Right lobe of liver (tissue), 6 donors: ENCODE data around the gene DOCK10. TPM values are rescaled to one million over a fixed set of nuclear protein-coding genes. Genes with fewer than 3 reads are reported as not detected.

Experiments used
- ATAC-seq, 4 donors: fragments of 200-7000 bp; cut with Tn5 transposase; one replicate each; pipeline ENCODE4 v1.9.1; 2020; ENCODE audit warnings: mild to moderate bottlenecking in 4 of 4, moderate library complexity in 4 of 4
- DNase-seq, 3 donors: peaks; one replicate each; pipeline ENCODE4 v3.0.0-alpha.2; 2020
- H3K27ac ChIP-seq, 3 donors: fragments of 200-600 bp; one replicate each; pipeline ENCODE4 v1.8.0; 2022
- H3K27me3 ChIP-seq, 2 donors: fragments of 200-600 bp; one replicate each; pipeline ENCODE4 v1.8.0; 2022
- H3K36me3 ChIP-seq, 4 donors: fragments of 200-600 bp; sonication (generic) in 1 of 4; one replicate each; pipeline versions ENCODE4 v1.5.1 to v1.8.0; 2017 to 2022; ENCODE audit warnings: control low read depth in 1 of 4
- H3K4me1 ChIP-seq, 4 donors: fragments of 200-600 bp; sonication (generic) in 1 of 4; one replicate each; pipeline versions ENCODE4 v1.5.1 to v1.8.0; 2017 to 2022; ENCODE audit warnings: control low read depth in 1 of 4
- H3K4me3 ChIP-seq, 3 donors: fragments of 200-600 bp; one replicate each; pipeline ENCODE4 v1.8.0; 2022
- H3K9me3 ChIP-seq, 4 donors: fragments of 200-600 bp; sonication (generic) in 1 of 4; one replicate each; pipeline versions ENCODE4 v1.5.1 to v1.8.0; 2017 to 2022; ENCODE audit warnings: control low read depth in 1 of 4
- POLR2A ChIP-seq: fragments of 450-650 bp; IDR thresholded peaks from one replicate; pipeline ENCODE4 v1.6.1; 2017; ENCODE audit warnings: antibody characterized with exemption, mild to moderate bottlenecking
- WGBS: methylation state at CpG from one replicate; pipeline ENCODE4 v1.1.6; 2018; ENCODE audit warnings: low coverage, low lambda C conversion rate; ENCODE audit not compliant: insufficient coverage; ENCODE audit errors: missing lambda C conversion rate; 5-methylcytosine and 5-hydroxymethylcytosine counted together
- intact Hi-C, 2 donors: fragments of 100-400 bp; cut with DNase I; formaldehyde crosslinking; loops; one replicate each; pipeline versions ENCODE4 v1.11.2 to v1.14.1; 2022
- total RNA-seq, 6 experiments: library from RNA; depleted of rRNA in 2 of 6; stranded (reverse); fragments of >200 nt in 2 of 6; fragmentation: NEBNext Ultra II Directional in 3 of 6; extraction: Animal tissue kit (Norgen Biotek cat#: 25700) in 3 of 6; gene quantifications; one replicate each; pipeline versions ENCODE4 v1.1.0 to v1.2.4, GENCODE V29; 2016 to 2023
- TF ChIP-seq, protein P1 (sequence below), 4 donors: fragments of 200-600 bp in 3 of 4; fragments of 450-650 bp in 1 of 4; IDR thresholded peaks; one replicate each; pipeline versions ENCODE4 v1.5.1 to v1.8.0; 2016 to 2022; ENCODE audit warnings: antibody characterized with exemption in 4 of 4, mild to moderate bottlenecking in 2 of 4
- donor health status: DM: no; HTN: yes; CAD: no.
- donor health status: DM: no; HTN: no; CAD: no.
- donor health status: DM: no; HTN: no; CAD: no.
- donor health status: DM: no; HTN: yes; CAD: no.
- donor health status: DM: no; HTN: yes; CAD: no.

The DOCK10 gene
- total RNA-seq, 6 experiments from 2014 or later: 5.1 to 10.2 (median 7.1) TPM

- DNase-seq: no peak
- H3K4me1 ChIP-seq: peaks cover 0 to 8% (median 0%) of the 10 kb centered on the region in 4 donors
- H3K27me3 ChIP-seq: no peaks in the 10 kb centered on the region
- no peaks in the 10 kb centered on the region for H3K36me3 ChIP-seq
- no peaks in the 10 kb centered on the region for H3K9me3 ChIP-seq
- no peak overlapping the region for H3K27ac ChIP-seq
- TF ChIP-seq POLR2A: no peak
- TF ChIP-seq, protein P1, sequence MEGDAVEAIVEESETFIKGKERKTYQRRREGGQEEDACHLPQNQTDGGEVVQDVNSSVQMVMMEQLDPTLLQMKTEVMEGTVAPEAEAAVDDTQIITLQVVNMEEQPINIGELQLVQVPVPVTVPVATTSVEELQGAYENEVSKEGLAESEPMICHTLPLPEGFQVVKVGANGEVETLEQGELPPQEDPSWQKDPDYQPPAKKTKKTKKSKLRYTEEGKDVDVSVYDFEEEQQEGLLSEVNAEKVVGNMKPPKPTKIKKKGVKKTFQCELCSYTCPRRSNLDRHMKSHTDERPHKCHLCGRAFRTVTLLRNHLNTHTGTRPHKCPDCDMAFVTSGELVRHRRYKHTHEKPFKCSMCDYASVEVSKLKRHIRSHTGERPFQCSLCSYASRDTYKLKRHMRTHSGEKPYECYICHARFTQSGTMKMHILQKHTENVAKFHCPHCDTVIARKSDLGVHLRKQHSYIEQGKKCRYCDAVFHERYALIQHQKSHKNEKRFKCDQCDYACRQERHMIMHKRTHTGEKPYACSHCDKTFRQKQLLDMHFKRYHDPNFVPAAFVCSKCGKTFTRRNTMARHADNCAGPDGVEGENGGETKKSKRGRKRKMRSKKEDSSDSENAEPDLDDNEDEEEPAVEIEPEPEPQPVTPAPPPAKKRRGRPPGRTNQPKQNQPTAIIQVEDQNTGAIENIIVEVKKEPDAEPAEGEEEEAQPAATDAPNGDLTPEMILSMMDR (IDR thresholded peaks at IDR 0.05): no peak
- no peak overlapping the region for H3K4me3 ChIP-seq
- ATAC-seq: no peak
- intact Hi-C loops: no loop called here
- WGBS: 65% methylated on average over 2 of the region's 2 CpGs
Observed at GRCh38 chr2:224908818-224909217, 133.4 kb downstream of the DOCK10 start.

DNA sequence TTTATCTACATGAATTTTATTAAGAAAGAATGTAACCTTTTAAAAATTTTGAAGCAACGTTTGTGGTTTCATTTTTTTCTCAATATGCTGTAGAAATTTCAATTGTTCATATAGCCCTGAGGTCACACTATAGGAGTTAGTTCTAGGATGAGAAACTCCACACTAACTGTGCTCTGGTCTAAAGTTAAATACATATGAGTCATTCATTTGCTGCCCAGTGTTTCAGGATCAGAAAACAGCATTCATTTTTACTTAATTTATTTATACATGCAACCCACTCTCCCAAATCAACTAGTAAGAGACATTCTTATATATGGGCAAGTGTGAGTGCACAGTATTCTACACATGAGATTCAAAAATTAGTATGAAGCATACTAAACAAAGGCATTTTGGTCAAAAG is 137.9 kb downstream of the DOCK10 start:
- Histone ChIP-seq H3K4me1 (peaks cover 0 to 6% (median 0%) of the 10 kb centered on the region in 4 donors), H3K27me3 (no peaks in the 10 kb centered on the region), H3K36me3 (no peaks in the 10 kb centered on the region), H3K9me3 (no peaks in the 10 kb centered on the region), H3K27ac (no peak overlapping the region), H3K4me3 (no peak overlapping the region)
- DNase-seq (no peak), ATAC-seq (no peak)
- no peak for TF ChIP-seq POLR2A
- TF ChIP-seq, protein P1 (IDR thresholded peaks at IDR 0.05): no peak
- 21% methylated on average over 1 of the region's 1 CpG for WGBS
- intact Hi-C loops: no loop called here

DNA sequence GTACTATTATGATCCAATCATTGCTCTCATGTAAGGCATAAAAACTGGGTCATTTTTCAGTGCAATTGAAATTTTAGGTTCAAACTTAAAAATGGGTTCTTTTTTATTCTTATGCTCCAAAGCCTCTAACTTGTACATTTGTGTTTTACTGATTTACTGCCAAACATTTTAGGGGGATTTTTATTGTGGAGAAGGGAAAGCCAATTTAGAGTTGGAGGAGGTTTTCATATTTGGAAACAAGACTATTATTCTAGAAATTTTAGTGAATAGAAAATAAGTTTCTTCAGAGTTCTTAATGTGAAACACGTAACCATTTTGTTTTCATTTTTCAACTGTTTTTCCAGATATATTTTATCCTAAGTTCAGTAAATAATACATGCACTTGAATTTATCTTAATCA is 138.6 kb downstream of the DOCK10 start:
- Histone ChIP-seq H3K9me3 (no peaks in the 10 kb centered on the region), H3K27me3 (no peaks in the 10 kb centered on the region), H3K27ac (no peak overlapping the region), H3K4me3 (no peak overlapping the region), H3K36me3 (no peaks in the 10 kb centered on the region), H3K4me1 (peaks cover 0 to 6% (median 0%) of the 10 kb centered on the region in 4 donors)
- no peak for TF ChIP-seq POLR2A
- TF ChIP-seq, protein P1 (IDR thresholded peaks at IDR 0.05): no peak
- ATAC-seq (no peak), DNase-seq (no peak)
- intact Hi-C loops: no loop called here
- WGBS: 80% methylated on average over 1 of the region's 1 CpG

- Histone ChIP-seq H3K36me3 (no peaks in the 10 kb centered on the region), H3K4me3 (no peak overlapping the region), H3K27me3 (no peaks in the 10 kb centered on the region), H3K9me3 (no peaks in the 10 kb centered on the region), H3K4me1 (peaks cover 0 to 6% (median 0%) of the 10 kb centered on the region in 4 donors), H3K27ac (no peak overlapping the region)
- DNase-seq (no peak), ATAC-seq (peak in 2 of 4 donors; percentile 22 to 26)
- WGBS: 34% methylated on average over 4 of the region's 4 CpGs
- TF ChIP-seq, protein P1 (IDR thresholded peaks at IDR 0.05): no peak
- no peak for TF ChIP-seq POLR2A
- intact Hi-C loops: no loop called here
Observed at GRCh38 chr2:224901121-224901676, 141.1 kb downstream of the DOCK10 start.
